GM18951 (cell line): ENCODE measurements around the gene MAGI1.

ENCODE experiments used
- POLR2A ChIP-seq: IDR thresholded peaks from 4 replicates; pipeline ENCODE4 v1.6.1; 2011; ENCODE audit warnings: mild to moderate bottlenecking; ENCODE audit not compliant: insufficient read length, insufficient read depth; ENCODE audit errors: extremely low read depth
- in situ Hi-C: fragments of 300-500 bp; cut with MboI; formaldehyde crosslinking; loops from one replicate; pipeline ENCODE4 v1.12.0; 2022; ENCODE audit warnings: low sequenced_read_pairs, mixed read lengths, inconsistent platforms; ENCODE audit not compliant: unreplicated experiment

MAGI1 gene

DNA sequence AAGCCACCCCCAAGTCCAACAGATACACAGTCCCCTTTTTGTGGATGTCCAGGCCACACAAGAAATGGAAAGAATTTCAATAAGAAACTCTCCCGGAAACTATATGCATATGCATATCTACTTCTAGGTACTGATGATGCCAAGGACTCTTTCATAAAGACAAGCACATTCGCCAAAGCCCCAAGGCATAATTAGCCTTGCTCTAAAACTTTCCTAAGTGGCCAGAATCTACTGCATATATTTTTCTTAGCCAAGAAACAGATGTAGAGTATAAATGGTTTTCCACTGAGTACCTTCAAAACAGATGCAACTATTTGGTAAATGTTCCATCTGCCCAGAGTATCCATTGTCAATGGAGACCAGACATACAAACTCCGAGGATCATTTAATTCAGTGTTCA is 73.9 kb downstream of the MAGI1 start:
- no peak for TF ChIP-seq POLR2A
- in situ Hi-C loops, result no loop called here

DNA sequence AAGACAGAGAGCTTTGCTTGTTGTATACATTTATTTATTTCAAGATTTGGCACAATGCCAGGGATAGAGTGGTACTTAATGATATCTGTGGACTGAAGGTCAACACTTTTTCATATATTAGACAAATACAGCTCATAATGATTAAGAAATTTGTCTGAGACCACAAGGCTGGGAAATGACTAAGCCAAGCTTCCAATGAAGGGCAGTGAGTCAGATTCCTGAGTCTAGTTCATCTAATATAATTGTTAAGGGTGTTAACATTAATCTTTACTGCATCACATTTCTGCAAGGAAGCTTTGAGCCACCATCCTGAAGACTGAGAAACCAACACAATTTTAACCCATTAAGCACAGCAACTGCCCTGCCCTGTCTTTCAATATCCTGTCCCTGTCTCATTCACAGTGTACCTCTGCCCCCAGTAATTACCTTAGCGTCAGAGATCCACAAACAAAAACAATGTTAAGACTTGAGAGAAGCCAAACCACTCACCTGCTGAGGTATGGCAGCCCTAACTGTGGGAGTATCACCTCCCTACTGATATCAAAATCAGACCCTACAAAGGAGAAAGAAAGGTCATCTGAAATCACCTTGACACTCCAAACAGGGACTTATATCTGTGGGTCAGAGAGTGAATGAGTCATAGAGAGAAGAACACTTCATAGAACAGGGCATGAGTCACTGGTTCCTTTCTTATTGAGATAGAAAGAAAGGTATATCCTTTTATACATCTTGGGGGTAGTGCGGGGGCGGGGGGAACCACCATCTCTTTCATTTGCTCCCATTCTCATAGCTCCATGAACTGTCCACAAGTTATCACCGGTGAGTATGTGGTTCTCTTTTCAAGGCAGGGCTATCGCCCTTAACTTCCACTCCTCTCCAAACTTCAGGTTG is 74.7 kb downstream of the MAGI1 start:
- TF ChIP-seq POLR2A, result no peak

DNA sequence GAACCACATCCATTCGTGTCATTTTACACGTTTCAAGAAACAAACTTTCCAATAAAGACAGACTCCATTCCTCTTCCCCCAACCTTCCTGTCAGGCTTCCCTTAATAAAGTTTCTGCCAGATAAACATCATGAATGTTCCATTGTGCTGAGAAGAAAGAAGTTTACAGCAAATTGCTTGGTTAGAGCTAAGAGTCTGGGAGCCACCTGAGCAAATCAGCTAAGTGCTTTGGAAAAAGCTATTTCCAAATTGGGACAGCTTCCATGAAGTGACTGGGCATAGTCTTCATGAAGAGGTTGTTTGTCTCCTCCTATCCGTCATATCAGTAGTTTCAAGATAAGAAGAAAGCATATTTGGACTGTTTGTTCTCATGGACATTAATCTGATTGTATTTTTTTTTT is 77.0 kb downstream of the MAGI1 start:
- no peak for TF ChIP-seq POLR2A
- in situ Hi-C loops, result no loop called here

More for the DNA sequence above, 74.7 kb downstream of the MAGI1 start:
- in situ Hi-C loops, result no loop called here

DNA sequence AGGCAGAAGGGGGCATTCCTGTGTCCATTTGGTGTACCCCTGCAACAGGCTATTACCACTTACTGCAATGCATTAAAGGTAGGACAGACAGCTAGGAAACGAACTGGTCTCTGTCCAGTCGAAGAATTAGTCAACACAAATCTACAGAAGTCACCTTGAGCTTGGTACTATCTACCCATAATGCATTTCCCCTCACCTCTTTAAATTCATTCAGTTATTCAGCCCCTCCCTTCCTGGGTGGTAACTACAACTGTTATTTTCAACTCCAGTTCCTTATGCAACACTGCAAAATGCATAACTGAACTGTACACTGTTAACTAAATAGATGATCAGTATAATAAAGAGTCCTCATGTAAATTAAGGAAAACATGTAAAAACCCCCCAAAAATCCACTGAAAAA is 77.6 kb downstream of the MAGI1 start:
- in situ Hi-C loops, result no loop called here
- no peak for TF ChIP-seq POLR2A

DNA sequence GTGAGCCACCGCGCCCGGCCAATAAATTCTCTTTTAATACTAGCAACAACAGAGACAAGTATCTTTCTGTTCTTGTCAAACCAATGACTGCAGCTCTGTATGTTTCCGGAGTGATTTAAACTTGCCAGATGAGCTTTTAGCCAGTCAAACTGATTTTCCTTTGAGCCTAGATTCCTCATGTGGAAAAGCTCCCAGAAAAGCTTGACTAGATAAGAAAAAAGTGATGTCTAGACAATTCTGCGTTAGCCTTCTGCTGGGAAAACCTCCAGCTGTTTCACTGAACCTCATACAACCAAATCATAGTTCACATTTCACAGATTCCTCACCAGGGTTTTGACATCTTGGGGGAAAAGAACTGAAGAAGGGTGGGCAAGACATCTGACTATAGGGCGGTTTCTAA is 78.6 kb downstream of the MAGI1 start:
- TF ChIP-seq POLR2A, result no peak
- in situ Hi-C loops, result no loop called here

DNA sequence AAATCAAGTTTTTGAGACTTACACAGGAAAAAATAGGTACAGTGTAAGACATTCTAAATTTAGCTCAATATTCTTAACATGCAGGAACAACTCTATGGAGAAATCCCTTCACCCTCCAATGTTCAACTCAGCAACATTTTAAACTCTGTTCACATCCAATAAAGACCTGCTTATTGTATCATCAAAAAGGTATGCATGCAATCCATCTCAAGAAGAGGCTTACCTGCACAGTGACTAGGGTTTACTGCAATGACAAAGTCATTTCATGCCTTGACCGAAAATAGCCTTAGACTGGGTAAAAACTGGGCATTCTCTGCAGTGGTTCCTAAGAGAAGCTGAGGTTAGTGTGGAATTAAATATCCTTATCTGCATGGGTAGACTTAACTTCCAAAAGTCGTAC is 80.5 kb downstream of the MAGI1 start:
- TF ChIP-seq POLR2A, result no peak
- in situ Hi-C loops, result no loop called here

DNA sequence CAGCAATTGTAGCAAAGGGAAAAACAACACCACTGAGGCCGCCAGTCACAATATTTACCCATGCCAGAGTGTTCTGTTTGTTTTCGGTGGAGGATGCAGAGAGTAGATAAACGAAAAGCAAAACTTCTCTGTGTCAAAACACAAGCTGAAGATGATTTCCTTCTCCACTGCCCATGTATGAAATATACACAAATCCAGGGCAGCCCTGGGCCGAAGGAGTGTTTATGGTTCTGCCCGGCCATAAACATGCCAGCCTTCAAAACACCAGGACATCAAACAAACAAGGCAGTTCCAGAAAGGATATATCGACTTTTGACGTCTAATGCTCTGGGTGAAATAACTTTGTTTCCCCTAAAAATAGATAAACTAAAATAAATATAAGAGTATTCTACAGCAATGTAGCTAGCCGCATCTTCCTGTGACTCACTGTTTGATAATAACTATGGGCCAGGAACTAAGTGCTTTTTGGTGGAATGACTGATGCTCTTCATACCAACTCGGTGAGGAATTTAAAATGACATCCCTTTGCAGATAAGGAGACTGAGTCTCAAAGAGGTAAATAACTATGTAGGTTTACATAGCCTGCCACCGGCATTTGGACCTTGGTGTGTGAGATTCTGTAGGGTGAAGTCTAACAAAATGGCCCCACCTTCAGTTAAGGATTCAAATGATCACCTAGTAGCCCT is 82.8 kb downstream of the MAGI1 start:
- no peak for TF ChIP-seq POLR2A
- in situ Hi-C loops, result no loop called here

DNA sequence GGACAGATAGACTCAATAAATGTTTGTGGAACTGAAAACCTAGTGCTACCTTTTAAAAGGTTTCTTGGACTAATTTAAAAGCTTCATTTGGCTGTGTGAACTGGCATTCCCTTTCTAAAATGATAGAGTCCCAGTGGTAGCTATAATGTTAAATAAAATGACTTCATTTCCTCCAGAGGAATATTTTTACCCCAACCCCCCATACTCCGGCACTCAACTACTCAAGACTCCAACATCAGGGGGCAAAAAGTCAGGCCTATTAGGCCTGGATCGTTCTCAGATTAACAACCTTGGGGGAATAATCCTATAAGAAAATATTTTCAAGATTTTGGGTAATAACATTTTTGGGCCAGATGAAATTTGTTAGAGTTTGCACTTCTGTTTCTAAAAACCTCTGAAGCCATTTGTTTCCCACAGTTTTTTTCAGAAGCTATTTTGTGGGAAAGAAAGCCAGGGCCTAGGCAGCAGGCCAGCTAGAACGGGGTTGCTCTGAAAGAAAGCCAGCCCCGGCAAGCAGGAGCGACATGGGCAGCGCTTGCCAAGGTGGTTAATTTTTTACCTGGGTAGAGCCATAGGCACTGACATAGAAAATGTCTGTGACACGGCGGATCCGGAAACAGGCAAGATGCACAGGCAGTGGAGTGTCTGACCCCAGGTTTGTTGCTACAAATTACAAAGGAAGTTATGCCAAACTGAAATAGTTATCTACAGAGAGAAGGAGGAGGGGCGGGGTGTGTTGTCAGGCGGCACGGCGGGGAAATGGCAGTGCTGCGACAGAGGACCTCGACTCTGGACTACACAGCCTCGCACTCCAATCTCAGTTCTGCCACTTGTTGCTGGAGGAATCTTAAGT is 84.6 kb downstream of the MAGI1 start:
- TF ChIP-seq POLR2A, result no peak
- in situ Hi-C loops, result no loop called here

DNA sequence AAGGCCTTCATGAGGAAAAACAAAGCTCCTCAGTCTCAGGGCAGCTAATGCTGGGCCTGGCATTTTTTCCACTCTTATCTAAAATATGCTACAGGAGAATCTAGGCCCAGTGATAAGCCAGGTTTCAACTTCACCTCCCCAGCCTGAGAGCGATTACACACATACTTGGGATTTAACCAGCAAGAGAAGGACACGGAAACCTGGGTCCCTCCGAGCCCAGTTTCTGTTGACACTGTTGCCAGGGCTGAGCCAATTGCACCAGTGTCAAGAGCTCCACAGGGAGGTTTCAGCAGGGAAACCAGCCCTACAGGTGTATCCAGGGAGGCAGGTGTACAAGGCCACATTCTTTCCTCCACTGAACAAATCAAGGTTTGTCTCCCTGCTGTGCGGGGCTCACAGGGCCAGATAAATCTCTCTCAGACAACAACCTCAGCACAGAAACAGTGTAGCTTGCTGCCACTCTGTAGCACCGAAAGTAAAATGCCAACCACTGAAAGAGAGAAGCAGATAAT is 85.4 kb downstream of the MAGI1 start:
- TF ChIP-seq POLR2A, result no peak
- in situ Hi-C loops, result no loop called here

DNA sequence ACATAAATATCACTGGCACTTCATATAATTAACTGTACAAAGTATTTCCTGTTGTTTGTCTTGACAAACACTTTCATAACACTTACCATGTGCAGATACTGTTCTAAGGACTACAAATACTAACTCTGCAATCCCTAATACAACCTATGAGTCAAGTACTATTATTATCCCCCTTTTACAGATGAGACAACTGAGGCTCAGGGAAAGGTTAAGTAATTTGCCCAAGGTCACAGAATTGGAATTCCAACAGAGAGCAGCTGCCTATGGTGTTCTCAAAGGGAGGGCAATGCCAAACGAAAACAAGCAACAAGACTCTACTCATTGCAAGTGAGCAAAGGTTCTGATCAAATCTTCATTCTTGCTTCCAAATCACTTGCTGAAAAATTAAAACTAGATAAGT is 85.9 kb downstream of the MAGI1 start:
- in situ Hi-C loops, result no loop called here
- no peak for TF ChIP-seq POLR2A

DNA sequence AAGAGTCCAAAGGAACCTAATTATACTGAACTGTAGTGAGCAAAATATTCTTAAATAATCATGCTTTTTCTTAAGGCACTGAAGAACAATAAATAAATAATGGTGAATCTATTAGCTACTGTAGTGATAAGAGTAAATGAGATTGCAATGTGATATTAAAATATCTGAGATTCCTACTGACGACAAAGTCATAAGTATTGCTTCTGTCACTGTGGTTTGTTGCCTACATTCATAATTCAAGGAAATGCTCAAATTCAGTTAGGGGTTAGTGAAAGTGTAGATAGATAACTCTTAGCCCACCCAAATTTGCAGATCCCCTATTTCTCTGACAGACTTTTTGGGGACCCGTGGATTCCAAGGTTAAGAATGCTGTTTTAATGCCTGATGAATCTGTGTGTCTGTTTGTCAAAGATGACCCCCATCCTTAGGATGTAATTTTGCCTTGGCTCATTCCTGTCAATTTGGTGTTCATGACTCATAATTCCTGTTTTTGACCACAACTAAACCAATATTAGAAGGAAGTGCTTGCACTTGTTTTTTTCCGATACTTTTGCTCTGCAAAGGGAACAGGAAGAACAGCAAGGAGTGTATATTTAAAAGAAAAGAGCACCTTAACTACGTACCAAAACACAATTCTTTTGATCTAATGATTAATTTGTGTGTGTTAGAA is 86.7 kb downstream of the MAGI1 start:
- in situ Hi-C loops, result no loop called here
- no peak for TF ChIP-seq POLR2A
